ENCODE measurements around the gene HNRNPD.
A peak's percentile ranks its signal among the peaks of the same experiment; 100 is the strongest.
"Not testable (repeated sequence)": the region's sequence is repeated elsewhere in the genome, so short reads cannot be mapped to it uniquely, and the experiment has no call there.

The HNRNPD gene

DNA sequence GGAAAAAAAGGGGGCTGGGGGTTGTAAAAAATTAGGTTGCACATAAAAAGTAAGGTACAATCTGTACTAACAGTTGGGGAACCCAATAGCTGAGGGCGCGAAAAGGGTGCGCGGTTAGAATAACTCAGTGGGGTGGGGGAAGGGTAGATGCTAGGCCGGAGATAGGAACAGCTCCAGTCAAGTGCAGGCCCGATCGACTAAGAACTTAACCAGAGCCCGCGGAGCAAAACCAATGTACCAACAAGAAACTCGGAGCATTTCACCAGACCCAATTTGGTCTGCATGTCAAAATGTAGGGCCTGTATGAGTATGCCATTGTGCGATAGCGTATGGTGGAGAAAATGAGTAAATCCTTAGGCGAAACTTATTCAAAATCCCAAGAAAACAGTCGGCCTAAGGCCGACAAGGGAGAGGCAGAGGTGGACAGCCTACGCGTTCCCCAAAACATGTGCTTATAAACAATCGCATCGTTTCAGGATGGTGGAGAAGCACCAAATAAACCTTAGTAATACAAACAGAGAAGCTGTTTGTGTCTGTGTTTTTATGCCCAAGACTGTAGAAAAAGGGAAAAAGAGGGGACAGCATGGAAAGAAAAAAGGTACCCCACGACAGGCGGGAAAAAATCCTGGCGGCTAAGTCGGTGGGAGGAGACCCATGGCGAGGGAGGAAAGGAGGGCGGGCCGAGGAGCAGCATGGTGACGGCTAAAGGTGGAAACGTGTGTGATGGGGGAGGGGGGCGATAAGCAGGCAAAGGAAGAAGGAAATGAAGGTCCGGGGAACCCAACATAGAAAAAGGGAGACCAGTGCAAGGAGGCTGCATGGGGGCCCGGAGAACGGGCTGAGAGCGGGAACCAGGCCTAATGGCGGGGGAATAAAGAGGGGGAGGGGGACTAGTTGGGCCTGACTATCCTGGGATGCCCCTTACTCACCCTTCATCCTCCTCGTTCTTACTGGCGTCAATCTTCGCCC lies 990 bp downstream of the HNRNPD start:
- peak overlapping the region; percentile 96 for H3K4me3 ChIP-seq (ENCODE audit: low read length)
- DNase-seq (ENCODE audit: low read depth): no peak
- TF ChIP-seq, protein P1, sequence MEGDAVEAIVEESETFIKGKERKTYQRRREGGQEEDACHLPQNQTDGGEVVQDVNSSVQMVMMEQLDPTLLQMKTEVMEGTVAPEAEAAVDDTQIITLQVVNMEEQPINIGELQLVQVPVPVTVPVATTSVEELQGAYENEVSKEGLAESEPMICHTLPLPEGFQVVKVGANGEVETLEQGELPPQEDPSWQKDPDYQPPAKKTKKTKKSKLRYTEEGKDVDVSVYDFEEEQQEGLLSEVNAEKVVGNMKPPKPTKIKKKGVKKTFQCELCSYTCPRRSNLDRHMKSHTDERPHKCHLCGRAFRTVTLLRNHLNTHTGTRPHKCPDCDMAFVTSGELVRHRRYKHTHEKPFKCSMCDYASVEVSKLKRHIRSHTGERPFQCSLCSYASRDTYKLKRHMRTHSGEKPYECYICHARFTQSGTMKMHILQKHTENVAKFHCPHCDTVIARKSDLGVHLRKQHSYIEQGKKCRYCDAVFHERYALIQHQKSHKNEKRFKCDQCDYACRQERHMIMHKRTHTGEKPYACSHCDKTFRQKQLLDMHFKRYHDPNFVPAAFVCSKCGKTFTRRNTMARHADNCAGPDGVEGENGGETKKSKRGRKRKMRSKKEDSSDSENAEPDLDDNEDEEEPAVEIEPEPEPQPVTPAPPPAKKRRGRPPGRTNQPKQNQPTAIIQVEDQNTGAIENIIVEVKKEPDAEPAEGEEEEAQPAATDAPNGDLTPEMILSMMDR (conservative IDR thresholded peaks at IDR 0.05; ENCODE audit: low read depth, low read length): no peak

DNA sequence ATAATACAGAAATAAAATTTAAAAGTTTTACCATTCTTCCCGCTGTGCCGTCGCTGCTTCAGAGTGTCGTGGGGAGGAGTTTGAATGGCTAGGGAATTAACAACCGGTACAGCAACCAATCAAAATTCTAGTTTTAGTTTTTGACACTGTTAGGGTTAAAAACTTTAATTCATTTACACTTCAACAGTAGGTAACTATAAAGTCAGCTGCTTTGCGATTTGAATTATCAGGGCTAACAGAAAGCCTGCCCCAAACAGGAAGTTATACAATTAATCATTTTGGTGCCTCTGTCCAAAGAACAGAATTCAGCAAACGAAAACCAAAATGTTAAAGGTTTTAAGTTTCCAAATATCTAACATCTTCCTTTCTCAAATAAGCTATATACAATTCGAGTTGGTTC lies 2.3 kb downstream of the HNRNPD start:
- DNase-seq (ENCODE audit: low read depth): no peak
- H3K4me3 ChIP-seq (ENCODE audit: low read length): peak overlapping the region; percentile 96
- TF ChIP-seq, protein P1 (conservative IDR thresholded peaks at IDR 0.05; ENCODE audit: low read depth, low read length): no peak

DNA sequence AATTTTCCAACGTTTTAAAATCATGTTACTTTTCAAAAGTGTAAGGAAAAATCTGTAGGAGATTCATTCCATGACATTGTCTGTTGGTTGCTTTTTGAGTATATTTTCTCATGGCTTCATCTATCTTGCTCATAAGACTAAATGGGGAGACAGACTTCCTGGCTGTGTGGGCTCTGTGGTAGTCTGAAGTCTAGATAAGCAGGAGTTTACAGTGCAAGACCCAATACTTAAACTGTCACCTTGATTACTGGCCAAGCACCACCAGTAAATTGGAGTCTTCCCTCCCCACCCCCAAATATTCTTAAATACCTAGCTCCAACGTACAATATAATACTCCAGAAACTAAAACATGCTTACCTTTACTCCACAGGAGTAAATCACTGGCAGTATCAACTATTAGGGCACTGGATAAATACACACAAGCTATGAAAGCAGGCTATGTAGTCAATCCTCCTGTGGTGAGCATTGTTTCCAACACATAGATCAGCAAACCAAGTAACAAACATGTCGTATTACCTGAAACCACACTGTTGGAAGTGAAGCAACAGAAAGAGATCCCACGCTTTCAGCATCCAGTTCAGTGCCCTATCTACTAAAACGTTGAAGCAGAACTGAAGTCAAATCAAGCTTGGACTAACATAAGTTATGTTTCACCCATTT lies 6.2 kb downstream of the HNRNPD start:
- DNase-seq (ENCODE audit: low read depth): no peak
- H3K4me3 ChIP-seq (ENCODE audit: low read length): no peak overlapping the region
- TF ChIP-seq, protein P1 (conservative IDR thresholded peaks at IDR 0.05; ENCODE audit: low read depth, low read length): no peak

DNA sequence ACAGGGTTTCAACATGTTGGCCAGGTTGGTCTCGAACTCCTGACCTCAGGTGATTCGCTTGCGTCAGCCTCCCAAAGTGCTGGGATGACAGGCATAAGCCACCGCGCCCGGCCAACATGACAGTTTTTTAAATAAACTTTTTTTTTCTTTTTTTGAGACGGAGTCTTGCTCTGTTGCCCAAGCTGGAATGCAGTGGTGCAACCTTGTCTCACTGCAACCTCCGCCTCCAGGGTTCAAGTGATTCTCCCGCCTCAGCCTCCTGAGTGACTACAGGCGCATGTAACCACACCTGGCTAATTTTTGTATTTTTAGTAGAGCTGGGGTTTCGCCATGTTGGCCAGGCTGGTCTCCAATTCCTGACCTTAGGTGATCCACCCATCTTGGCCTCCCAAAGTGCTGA lies 7.4 kb downstream of the HNRNPD start:
- not testable (repeated sequence) for DNase-seq (ENCODE audit: low read depth); H3K4me3 ChIP-seq (ENCODE audit: low read length)

DNA sequence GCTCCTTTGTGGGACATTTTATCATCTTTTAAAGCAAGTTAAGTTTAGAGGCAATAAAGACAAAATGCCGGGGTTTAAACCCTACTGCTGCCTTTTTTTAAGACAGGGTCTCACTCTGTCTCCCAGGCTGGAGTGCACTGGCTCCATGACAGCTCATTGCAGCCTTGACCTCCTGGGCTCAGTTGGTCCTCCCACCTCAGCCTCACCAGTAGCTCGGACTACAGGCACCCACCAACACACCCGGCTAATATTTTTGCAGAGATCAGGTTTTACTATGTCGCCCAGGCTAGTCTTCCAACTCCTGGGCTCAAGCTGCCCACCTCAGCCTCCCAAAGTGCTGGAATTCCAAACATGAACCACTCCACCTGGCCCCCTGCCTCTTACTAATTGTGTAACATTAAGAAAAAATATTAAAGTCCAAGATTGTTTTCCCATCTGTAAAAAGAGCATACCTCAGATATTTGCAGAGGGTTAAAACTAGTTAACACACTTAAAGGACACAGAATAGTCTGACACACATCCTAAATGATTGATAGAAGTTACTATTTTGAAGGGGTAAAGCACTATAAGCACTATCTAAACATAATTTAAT lies 9.8 kb downstream of the HNRNPD start:
- DNase-seq (ENCODE audit: low read depth): no peak
- no peak overlapping the region for H3K4me3 ChIP-seq (ENCODE audit: low read length)
- TF ChIP-seq, protein P1 (conservative IDR thresholded peaks at IDR 0.05; ENCODE audit: low read depth, low read length): no peak

DNA sequence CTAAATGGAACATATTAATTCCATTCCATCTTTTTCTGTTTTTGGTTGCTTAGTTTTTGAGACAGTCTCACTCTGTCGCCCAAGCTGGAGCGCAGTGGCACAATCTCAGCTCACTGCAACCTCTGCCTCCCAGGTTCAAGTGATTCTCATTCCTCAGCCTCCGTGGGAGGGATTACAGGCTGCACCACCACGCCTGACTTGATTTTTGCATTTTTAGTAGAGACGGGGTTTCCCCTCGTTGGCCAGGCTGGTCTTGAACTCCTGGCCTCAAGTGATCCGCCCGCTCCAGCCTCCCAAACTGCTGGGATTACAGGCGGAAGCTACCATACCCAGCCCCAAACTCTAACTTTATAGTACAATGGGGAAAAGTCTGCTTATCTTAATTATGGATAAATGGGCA lies 11.2 kb downstream of the HNRNPD start:
- no peak overlapping the region for H3K4me3 ChIP-seq (ENCODE audit: low read length)
- TF ChIP-seq, protein P1 (conservative IDR thresholded peaks at IDR 0.05; ENCODE audit: low read depth, low read length): no peak
- no peak for DNase-seq (ENCODE audit: low read depth)
